Activated naive CD4-positive, alpha-beta T cell treated with anti-CD3 and anti-CD28 coated beads for 36 hours (primary cell): Measurements from ENCODE around the gene RUFY3. TPM values are rescaled to one million over a fixed set of nuclear protein-coding genes. Genes with fewer than 3 reads are reported as not detected.
A peak's percentile ranks its signal among the peaks of the same experiment; 100 is the strongest.

Experiments
- CTCF ChIA-PET: fragments of 350-600 bp; sonication (Branson Sonifier 250); formaldehyde crosslinking; loops from one replicate; lab custom pipeline; 2021; ENCODE audit warnings: antibody characterized with exemption; lab: Charles Lee
- DNase-seq: peaks from one replicate; pipeline ENCODE4 v3.0.0-alpha.2; 2020
- H3K27ac Mint-ChIP-seq: one replicate; pipeline ENCODE4 v1.8.0; 2021; ENCODE audit warnings: mild to moderate bottlenecking, mixed read lengths
- H3K27me3 Mint-ChIP-seq: one replicate; pipeline ENCODE4 v1.8.0; 2021; ENCODE audit warnings: low read depth, mixed read lengths
- H3K36me3 Mint-ChIP-seq: one replicate; pipeline ENCODE4 v1.8.0; 2021; ENCODE audit warnings: low read depth, mixed read lengths
- H3K4me1 Mint-ChIP-seq: one replicate; pipeline ENCODE4 v1.8.0; 2021; ENCODE audit warnings: low read depth, mixed read lengths
- H3K4me3 Mint-ChIP-seq: one replicate; pipeline ENCODE4 v1.8.0; 2021; ENCODE audit warnings: mild to moderate bottlenecking, moderate library complexity, mixed read lengths
- H3K9me3 Mint-ChIP-seq: one replicate; pipeline ENCODE4 v1.8.0; 2021; ENCODE audit warnings: mixed read lengths
- intact Hi-C: fragments of 100-400 bp; cut with micrococcal nuclease; formaldehyde crosslinking; loops from one replicate; pipeline ENCODE4 v1.15.1; 2023
- total RNA-seq, 2 experiments: library from RNA; stranded (reverse); gene quantifications; one replicate each; pipeline ENCODE4 v1.2.3, GENCODE V29; 2021

The RUFY3 gene
- total RNA-seq, 2 experiments from 2014 or later: 14.9 to 18.0 TPM

DNA sequence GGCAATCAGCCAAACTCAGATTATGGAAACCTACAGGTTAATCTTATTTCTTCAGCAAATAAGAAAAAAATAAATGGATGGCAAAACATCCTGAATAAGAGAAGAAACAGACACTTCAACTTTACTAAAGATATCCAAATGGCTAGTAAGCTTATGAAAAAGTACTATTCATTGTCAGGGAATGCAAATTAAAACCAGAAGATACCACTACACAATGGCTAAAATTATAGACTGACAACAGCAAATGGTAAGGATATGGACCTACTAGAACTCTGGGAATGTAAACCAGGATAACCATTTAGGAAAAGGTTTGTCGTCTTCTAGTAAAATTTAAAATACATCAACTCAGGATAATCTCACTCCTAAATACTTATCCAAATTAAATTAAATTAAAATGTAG, 93.6 kb downstream of the RUFY3 start:
- CTCF ChIA-PET: interaction anchor here (0.5 to 1.2 kb wide), 2 partner anchors 11 to 471 kb away, joined by 3 read pairs; no protein-coding TSS in a partner anchor
- no peak for DNase-seq
- H3K4me1 Mint-ChIP-seq: peaks cover 9% of the 10 kb centered on the region
- H3K4me3 Mint-ChIP-seq: no peak overlapping the region
- H3K27ac Mint-ChIP-seq: no peak overlapping the region
- intact Hi-C loops: no loop called here
- no peaks in the 10 kb centered on the region for H3K9me3 Mint-ChIP-seq
- no peaks in the 10 kb centered on the region for H3K27me3 Mint-ChIP-seq
- H3K36me3 Mint-ChIP-seq: peaks cover 20% of the 10 kb centered on the region

DNA sequence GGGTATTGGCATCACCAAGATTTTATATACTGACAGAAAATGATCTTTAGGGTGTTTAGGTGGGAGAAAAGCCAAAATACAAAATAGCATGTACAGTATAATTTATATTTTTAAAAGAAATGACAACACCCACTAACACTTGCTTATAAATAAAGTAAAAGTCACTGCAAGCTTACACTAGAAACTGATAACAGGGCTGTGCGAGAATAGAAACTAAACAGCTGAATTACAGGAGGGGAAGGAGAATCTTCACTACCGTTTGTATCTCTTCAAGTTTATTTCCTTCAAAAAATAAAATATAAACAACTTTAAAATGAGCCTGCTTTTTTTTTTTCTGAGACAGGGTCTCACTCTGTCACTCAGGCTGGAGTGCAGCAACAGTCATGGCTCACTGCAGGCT, 95.1 kb downstream of the RUFY3 start:
- Mint-ChIP-seq H3K36me3 (peaks cover 24% of the 10 kb centered on the region), H3K27ac (no peak overlapping the region), H3K4me1 (peaks cover 9% of the 10 kb centered on the region), H3K27me3 (no peaks in the 10 kb centered on the region), H3K9me3 (no peaks in the 10 kb centered on the region), H3K4me3 (no peak overlapping the region)
- CTCF ChIA-PET: interaction anchor here (0.6 to 1.1 kb wide), 2 partner anchors 11 to 56 kb away, joined by 3 to 4 read pairs; no protein-coding TSS in a partner anchor
- no peak for DNase-seq
- intact Hi-C loops: no loop called here

DNA sequence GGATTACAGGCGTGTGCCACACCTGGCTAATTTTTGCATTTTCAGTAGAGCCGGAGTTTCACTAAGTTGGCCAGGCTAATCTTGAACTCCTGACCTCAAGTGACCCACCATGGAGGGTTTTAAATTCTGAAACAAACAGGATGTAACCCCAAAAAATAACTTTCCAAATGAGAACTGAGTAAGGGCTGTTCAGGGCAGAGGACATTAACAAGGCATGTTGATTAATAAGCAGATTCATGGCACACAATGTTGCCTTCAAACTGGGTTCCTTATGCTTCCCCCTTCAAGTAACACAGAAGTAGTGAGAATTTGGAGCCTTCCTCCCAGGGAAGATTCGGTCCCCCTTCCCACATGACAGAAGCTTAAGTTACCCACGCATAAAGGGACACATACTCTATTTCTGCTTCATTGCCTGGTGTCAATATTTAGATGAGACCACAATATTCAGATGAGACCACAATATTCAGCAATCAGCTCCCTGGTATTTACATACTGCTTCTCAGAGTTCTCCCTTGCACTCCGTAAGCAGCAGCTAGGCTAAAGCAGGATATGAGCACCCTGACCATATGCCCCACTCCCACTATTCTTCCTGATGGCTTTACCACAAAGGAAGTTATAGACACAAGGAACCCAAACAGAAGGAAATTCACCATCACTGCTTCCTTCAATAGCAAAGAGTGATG, 96.5 kb downstream of the RUFY3 start:
- intact Hi-C loops: no loop called here
- H3K27me3 Mint-ChIP-seq: no peaks in the 10 kb centered on the region
- no peak overlapping the region for H3K4me3 Mint-ChIP-seq
- H3K27ac Mint-ChIP-seq: no peak overlapping the region
- H3K4me1 Mint-ChIP-seq: peaks cover 9% of the 10 kb centered on the region
- CTCF ChIA-PET: interaction anchor here (1.5 kb wide), 1 partner anchor 12 kb away, joined by 3 read pairs; no protein-coding TSS in a partner anchor
- H3K9me3 Mint-ChIP-seq: no peaks in the 10 kb centered on the region
- peaks cover 30% of the 10 kb centered on the region for H3K36me3 Mint-ChIP-seq
- DNase-seq: no peak

DNA sequence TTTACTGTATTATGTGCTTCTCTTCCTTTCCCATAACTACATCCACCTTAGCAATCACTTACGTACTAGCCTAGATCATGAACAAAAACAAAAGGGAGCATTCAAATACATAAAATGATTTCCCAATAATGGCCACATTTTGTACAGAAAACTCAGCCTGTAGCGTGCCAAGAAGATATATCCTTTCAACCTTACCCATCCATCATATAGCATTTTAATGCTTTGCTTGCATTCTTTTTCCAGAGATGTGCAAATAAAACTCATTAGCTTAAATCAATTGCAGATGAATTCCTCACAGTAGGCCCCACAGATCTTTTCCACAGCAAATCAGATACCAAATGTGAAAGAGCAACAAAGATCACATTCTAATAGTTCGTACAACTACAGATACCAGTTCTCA, 97.2 kb downstream of the RUFY3 start:
- intact Hi-C loops: no loop called here

DNA sequence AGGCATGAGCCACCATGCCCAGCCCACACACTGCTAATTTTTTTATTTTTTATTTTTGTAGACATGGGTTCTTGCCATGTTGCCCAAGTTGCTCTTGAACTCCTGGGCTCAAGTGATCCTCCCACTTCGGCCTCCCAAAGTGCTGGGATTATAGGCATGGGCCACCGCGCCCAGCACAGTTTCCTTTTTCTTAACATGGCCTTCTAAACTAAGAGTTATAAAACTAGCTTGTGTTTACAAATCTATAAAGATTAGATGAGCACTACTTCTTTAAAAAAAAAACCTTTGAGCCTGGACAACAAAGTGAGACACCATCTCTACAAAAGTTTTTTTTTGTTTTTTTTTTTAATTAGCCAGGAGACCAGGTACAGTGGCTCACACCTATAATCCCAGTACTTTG, 107.3 kb downstream of the RUFY3 start:
- no peak for DNase-seq
- Mint-ChIP-seq H3K36me3 (peaks cover 46% of the 10 kb centered on the region), H3K4me1 (peaks cover 4% of the 10 kb centered on the region), H3K27me3 (no peaks in the 10 kb centered on the region), H3K9me3 (no peaks in the 10 kb centered on the region), H3K4me3 (no peak overlapping the region), H3K27ac (no peak overlapping the region)
- intact Hi-C loops: no loop called here
- CTCF ChIA-PET: interaction anchor here (0.6 to 1.0 kb wide), 2 partner anchors 72 to 91 kb away, joined by 3 read pairs; no protein-coding TSS in a partner anchor

More for the DNA sequence above, 97.2 kb downstream of the RUFY3 start:
- Mint-ChIP-seq H3K27ac (peak overlapping the region; percentile 24), H3K27me3 (no peaks in the 10 kb centered on the region), H3K9me3 (no peaks in the 10 kb centered on the region), H3K4me1 (peaks cover 9% of the 10 kb centered on the region), H3K36me3 (peaks cover 30% of the 10 kb centered on the region), H3K4me3 (no peak overlapping the region)
- DNase-seq: no peak
- CTCF ChIA-PET: interaction anchor here (0.9 to 1.5 kb wide), 2 partner anchors 11 to 82 kb away, joined by 3 read pairs; no protein-coding TSS in a partner anchor

DNA sequence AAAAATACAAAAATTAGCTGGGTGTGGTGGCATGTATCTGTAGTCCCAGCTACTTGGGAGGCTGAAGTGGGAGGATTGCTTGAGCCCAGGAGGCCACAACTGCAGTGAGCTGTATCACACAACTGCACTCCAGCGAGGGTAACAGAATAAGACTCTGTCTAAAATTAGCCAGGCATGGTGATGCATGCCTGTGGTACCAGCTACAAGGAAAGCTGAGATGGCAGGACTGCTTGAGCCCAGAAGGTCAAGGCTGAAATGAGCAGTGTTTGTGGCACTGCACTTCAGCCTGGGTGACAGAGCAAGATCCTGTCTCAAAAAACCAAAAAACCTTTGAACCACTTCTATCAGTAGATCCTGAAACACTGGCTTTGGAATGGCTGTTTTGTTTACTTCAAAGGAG, 107.7 kb downstream of the RUFY3 start:
- CTCF ChIA-PET: interaction anchor here (0.6 to 1.3 kb wide), 3 partner anchors 10 to 163 kb away, joined by 3 read pairs; no protein-coding TSS in a partner anchor
- Mint-ChIP-seq H3K9me3 (no peaks in the 10 kb centered on the region), H3K27me3 (no peaks in the 10 kb centered on the region), H3K27ac (no peak overlapping the region), H3K36me3 (peaks cover 44% of the 10 kb centered on the region), H3K4me3 (no peak overlapping the region), H3K4me1 (peaks cover 4% of the 10 kb centered on the region)
- intact Hi-C loops: no loop called here
- no peak for DNase-seq

DNA sequence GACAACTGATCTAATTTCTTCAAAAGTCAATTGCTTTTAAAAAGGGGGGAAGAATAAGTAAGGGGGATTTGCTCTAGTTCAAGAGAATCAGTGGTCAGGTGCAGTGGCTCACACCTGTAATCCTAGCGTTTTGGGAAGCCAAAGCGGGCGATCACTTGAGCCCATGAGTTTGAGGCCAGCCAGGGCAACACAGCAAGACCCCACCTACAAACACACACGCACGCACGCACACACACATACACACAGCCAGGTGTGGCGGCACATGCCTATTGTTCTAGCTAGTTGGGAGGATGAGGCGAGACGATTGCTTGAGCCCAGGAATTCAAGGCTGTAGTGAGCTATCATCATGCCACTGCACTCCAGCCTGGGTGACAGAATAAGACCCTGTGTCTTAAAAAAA, 108.3 kb downstream of the RUFY3 start:
- intact Hi-C loops: no loop called here
- CTCF ChIA-PET: interaction anchor here (0.6 to 1.3 kb wide), 3 partner anchors 11 to 192 kb away, joined by 3 to 4 read pairs (median 3); no protein-coding TSS in a partner anchor
- H3K27ac Mint-ChIP-seq: no peak overlapping the region
- no peak overlapping the region for H3K4me3 Mint-ChIP-seq
- peaks cover 7% of the 10 kb centered on the region for H3K4me1 Mint-ChIP-seq
- no peaks in the 10 kb centered on the region for H3K27me3 Mint-ChIP-seq
- no peak for DNase-seq
- peaks cover 44% of the 10 kb centered on the region for H3K36me3 Mint-ChIP-seq
- no peaks in the 10 kb centered on the region for H3K9me3 Mint-ChIP-seq

DNA sequence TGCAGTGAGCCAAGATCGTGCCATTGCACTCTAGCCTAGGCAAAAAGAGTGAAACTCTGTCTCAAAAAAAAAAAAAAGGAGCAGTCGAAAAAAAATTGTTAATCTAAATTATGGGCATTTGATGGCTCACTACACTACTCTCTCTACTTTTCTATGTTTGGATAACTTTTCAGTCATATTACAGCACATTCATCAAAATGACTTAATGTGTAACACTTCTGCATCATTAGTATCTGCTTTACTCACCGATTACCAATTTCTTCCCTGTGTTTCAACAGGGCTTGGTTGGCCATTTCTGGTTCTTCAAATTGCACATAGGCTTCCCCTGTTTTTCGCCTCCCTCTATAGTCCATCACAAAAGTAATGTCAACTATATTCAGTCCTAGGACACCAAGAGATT, 109.5 kb downstream of the RUFY3 start:
- no peak overlapping the region for H3K27ac Mint-ChIP-seq
- CTCF ChIA-PET: no interaction called here
- peaks cover 12% of the 10 kb centered on the region for H3K4me1 Mint-ChIP-seq
- H3K4me3 Mint-ChIP-seq: no peak overlapping the region
- H3K27me3 Mint-ChIP-seq: no peaks in the 10 kb centered on the region
- H3K36me3 Mint-ChIP-seq: peaks cover 35% of the 10 kb centered on the region
- no peak for DNase-seq
- H3K9me3 Mint-ChIP-seq: no peaks in the 10 kb centered on the region
- intact Hi-C loops: no loop called here

DNA sequence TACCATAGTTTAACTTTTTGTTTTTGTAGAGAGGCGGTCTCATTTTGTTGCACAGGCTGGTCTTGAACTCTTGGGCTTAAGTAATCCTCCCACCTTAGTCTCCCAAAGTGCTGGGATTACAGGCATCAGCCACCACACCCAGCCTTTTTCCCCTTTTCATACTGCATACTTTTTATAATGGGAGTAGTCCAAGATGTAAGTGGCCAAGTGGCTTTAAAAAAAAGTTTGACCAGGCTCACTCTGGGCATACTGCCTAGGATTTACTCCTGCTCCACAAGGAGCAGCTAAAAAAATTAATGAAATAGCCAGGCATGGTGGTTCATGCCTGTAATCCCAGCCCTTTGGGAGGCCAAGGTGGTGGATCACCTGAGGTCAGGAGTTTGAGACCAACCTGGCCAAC, 111.9 kb downstream of the RUFY3 start:
- DNase-seq: no peak
- H3K27me3 Mint-ChIP-seq: no peaks in the 10 kb centered on the region
- intact Hi-C loops: no loop called here
- H3K4me1 Mint-ChIP-seq: peaks cover 20% of the 10 kb centered on the region
- H3K4me3 Mint-ChIP-seq: no peak overlapping the region
- H3K27ac Mint-ChIP-seq: no peak overlapping the region
- peaks cover 33% of the 10 kb centered on the region for H3K36me3 Mint-ChIP-seq
- CTCF ChIA-PET: interaction anchor here (0.6 kb wide), 1 partner anchor 177 kb away, joined by 3 read pairs; no protein-coding TSS in a partner anchor
- H3K9me3 Mint-ChIP-seq: no peaks in the 10 kb centered on the region

DNA sequence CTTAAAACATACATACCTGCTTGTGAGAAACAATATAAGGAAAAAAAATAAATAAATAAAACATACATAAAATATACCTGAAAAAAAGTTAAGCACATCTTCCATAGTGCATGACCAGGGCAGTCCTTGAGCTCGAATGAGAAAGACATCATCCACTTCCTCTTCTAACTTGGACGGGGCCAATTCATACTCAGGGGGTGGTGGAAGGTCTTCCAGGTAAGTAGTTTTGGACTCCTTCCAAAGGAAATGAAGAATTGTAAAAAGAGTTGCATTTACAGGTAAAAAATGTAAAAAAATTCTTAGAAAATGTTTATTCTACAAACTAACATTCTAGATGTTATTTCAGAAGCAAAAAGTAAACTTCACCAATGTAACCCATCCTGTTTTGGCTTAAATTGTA, 114.3 kb downstream of the RUFY3 start:
- no peak overlapping the region for H3K4me3 Mint-ChIP-seq
- intact Hi-C loops: no loop called here
- CTCF ChIA-PET: interaction anchor here (0.6 to 1.5 kb wide), 2 partner anchors 24 to 57 kb away, joined by 3 to 4 read pairs; no protein-coding TSS in a partner anchor

DNA sequence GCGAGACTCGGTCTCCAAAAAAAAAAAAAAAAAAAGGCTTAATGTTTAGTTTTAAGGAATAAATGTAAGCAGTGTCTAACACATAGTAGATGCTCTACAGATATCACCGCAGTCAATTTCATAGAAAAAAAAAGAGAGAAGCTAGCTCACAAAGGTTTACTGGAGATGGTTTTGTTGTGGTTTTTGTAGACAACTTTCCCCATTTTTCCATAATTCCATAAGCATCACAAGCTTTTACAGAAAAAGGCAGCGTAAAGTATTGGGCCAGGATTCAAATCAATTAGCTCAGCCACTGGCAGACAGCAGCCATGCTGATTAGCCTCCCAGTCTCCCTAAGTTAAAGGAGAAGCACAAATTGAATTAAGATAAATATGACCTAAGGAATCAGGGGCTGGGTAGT, 116.4 kb downstream of the RUFY3 start:
- Mint-ChIP-seq H3K27me3 (no peaks in the 10 kb centered on the region), H3K9me3 (no peaks in the 10 kb centered on the region)

More for the DNA sequence above, 114.3 kb downstream of the RUFY3 start:
- no peaks in the 10 kb centered on the region for H3K27me3 Mint-ChIP-seq
- H3K27ac Mint-ChIP-seq: no peak overlapping the region
- no peaks in the 10 kb centered on the region for H3K9me3 Mint-ChIP-seq
- no peak for DNase-seq
- peaks cover 29% of the 10 kb centered on the region for H3K36me3 Mint-ChIP-seq
- H3K4me1 Mint-ChIP-seq: peaks cover 20% of the 10 kb centered on the region

DNA sequence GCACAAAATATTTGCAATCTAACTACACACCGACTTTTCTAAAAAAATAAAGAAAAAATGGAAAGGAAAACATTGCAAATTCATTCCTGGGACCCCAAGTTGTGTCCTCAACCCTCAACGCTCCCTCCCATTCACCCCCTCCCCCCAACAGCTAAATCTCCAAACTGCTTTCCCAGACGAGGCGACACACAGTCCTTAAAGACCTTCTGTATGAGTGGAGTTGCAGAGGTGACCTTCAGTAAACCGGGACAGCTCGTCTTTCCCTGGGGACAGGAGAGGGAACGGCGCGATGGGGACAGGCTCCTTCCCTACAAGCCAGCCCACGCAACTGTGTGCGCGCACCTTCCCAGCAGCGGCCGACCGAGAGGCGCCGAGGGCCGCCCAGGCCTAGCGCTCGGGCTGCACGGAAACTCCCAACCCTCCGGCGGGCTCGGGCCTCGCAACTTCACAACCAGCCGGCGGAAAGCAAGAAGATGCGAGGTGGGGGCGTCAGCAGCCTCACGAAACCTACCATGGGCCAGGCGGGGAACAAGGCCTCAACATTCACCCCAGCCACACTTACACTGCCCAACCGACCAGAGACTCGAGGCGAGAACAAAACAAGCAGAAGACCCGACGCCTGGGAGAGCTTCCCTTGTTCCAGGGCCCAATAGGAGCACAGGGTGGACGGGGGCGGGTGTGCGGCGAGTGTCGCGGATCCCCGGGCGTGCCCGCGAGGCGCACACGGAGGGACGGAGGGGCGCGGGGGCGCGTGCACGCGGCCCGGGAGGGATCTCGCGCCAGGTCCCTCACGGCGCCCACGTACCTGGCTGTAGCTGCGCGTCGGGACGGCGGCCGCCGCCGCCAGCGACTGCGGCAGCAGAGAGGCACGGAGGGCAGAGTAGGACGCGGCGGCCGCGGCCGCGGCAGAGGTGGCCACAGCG, 117.2 kb downstream of the RUFY3 start:
- H3K27ac Mint-ChIP-seq: peak overlapping the region; percentile 97
- CTCF ChIA-PET: interaction anchor here (0.8 to 1.8 kb wide), 7 partner anchors 135 to 187 kb away, joined by 3 to 6 read pairs (median 3); partner anchors contain the start of gene DCK
- intact Hi-C loops: loop anchor here (1.0 kb wide), 7 partner anchors 38 to 154 kb away; partner anchors contain the start of genes DCK, MOB1B and UTP3
- no peaks in the 10 kb centered on the region for H3K27me3 Mint-ChIP-seq
- peaks cover 15% of the 10 kb centered on the region for H3K36me3 Mint-ChIP-seq
- H3K4me3 Mint-ChIP-seq: peak overlapping the region; percentile 98
- H3K9me3 Mint-ChIP-seq: no peaks in the 10 kb centered on the region
- peaks cover 31% of the 10 kb centered on the region for H3K4me1 Mint-ChIP-seq
- DNase-seq: peak; percentile 74

More for the DNA sequence above, 116.4 kb downstream of the RUFY3 start:
- peak overlapping the region; percentile 97 for H3K27ac Mint-ChIP-seq
- H3K4me1 Mint-ChIP-seq: peaks cover 29% of the 10 kb centered on the region
- CTCF ChIA-PET: interaction anchor here (0.6 to 1.8 kb wide), 6 partner anchors 135 to 187 kb away, joined by 3 to 6 read pairs (median 4); partner anchors contain the start of gene DCK
- intact Hi-C loops: no loop called here
- H3K36me3 Mint-ChIP-seq: peaks cover 16% of the 10 kb centered on the region
- DNase-seq: no peak
- peak overlapping the region; percentile 98 for H3K4me3 Mint-ChIP-seq
